GM12878 (cell line): Measurements from ENCODE around the gene ARHGEF11. TPM values are rescaled to one million over a fixed set of nuclear protein-coding genes. Genes with fewer than 3 reads are reported as not detected.

Source experiments
- BMI1 ChIP-seq: fragments of 450-650 bp; IDR thresholded peaks from 2 replicates; pipeline ENCODE4 v1.6.1; 2016; ENCODE audit warnings: mild to moderate bottlenecking, moderate library complexity, borderline replicate concordance
- BRCA1 ChIP-seq: IDR thresholded peaks from 2 replicates; pipeline ENCODE4 v1.6.1; 2011; ENCODE audit warnings: low read depth, low read length, improper control_type of control experiment
- E4F1 ChIP-seq: fragments of 450-650 bp; IDR thresholded peaks from 2 replicates; pipeline ENCODE4 v1.6.1; 2018; ENCODE audit warnings: borderline replicate concordance, mild to moderate bottlenecking; ENCODE audit not compliant: partially characterized antibody
- IKZF1 ChIP-seq: fragments of 450-650 bp; conservative IDR thresholded peaks from 2 replicates; pipeline ENCODE4 v1.6.1; 2017; ENCODE audit warnings: antibody characterized with exemption, mild to moderate bottlenecking
- MTA2 ChIP-seq: fragments of 450-650 bp; IDR thresholded peaks from 2 replicates; pipeline ENCODE4 v1.6.1; 2016; ENCODE audit warnings: low read depth, mild to moderate bottlenecking, moderate library complexity
- NR2F1 ChIP-seq: fragments of 450-650 bp; conservative IDR thresholded peaks from 2 replicates; pipeline ENCODE4 v1.6.1; 2017; ENCODE audit warnings: mild to moderate bottlenecking
- POLR2A ChIP-seq: IDR thresholded peaks from 2 replicates; pipeline ENCODE4 v1.6.1; 2011; ENCODE audit warnings: low read depth, mild to moderate bottlenecking, low read length
- SIX5 ChIP-seq: IDR thresholded peaks from 2 replicates; pipeline ENCODE4 v1.6.1; 2011; ENCODE audit warnings: mild to moderate bottlenecking, low read depth, low read length, moderate library complexity; ENCODE audit not compliant: severe bottlenecking
- ZBED1 ChIP-seq: IDR thresholded peaks from 2 replicates; pipeline ENCODE4 v1.6.1; 2016; ENCODE audit warnings: borderline replicate concordance
- ZNF384 ChIP-seq: IDR thresholded peaks from 2 replicates; pipeline ENCODE4 v1.6.1; 2012; ENCODE audit warnings: low read depth, mild to moderate bottlenecking, low read length, improper control_type of control experiment, borderline replicate concordance
- polyA plus RNA-seq, 11 experiments: library from polyadenylated mRNA; depleted of rRNA in 4 of 11; unstranded in 6 of 11; stranded (reverse) in 5 of 11; fragments of >200 nt; fragmentation: Nextera tagmentation in 4 of 11; fragmentation: Illumina TruSeq in 1 of 11; extraction: Ambion mirVana in 4 of 11; extraction: Trizol in 1 of 11; gene quantifications; 1 replicate in 1 of 11; 2 replicates in 10 of 11; pipeline versions ENCODE4 v1.2.1 to v1.2.3, GENCODE V29; 2011 to 2016; ENCODE audit warnings: inconsistent platforms in 2 of 11, missing spikeins in 2 of 11, low read depth in 1 of 11
- total RNA-seq, 4 experiments: library from RNA; depleted of rRNA in 3 of 4; stranded (reverse); fragments of >200 nt in 3 of 4; fragmentation: Illumina TruSeq in 1 of 4; extraction: Trizol in 1 of 4; gene quantifications; 2 replicates each; pipeline versions ENCODE4 v1.2.1 to v1.2.3, GENCODE V29; 2013 to 2021
- TF ChIP-seq, protein P1 (sequence below): fragments of 450-650 bp; IDR thresholded peaks from 2 replicates; pipeline ENCODE4 v1.6.1; 2017; ENCODE audit warnings: mild to moderate bottlenecking

ARHGEF11 gene
- total and polyA plus RNA-seq, 10 of the 15 experiments (the other 5 are each of a cell fraction or from before 2014, with no cell fraction given), result 0.05 to 12.7 (median 1.8) TPM

DNA sequence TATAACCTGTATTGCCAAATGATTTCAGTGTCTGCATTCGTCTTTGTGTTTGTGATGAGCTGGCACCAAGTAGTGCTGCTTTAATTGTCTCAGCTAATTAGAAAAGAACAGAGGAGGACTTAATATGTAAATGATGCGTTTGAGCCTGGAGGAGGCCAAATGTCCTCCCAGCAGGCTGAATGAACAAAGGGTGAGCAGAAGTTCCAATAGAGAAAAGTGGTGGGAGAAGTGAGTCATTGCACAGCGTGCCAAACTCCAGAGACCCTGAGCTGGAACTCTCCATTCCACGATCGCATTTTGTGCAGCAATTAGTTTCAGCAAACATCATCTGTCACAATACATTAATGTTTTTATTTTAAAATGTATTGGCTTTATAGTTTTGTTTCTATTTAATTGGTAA is 36.2 kb upstream of the ARHGEF11 start (continued):
- TF ChIP-seq E4F1 (no peak), IKZF1 (no peak), ZBED1 (no peak), MTA2 (no peak), SIX5 (no peak), BRCA1 (no peak), POLR2A (no peak), ZNF384 (no peak), NR2F1 (no peak), BMI1 (no peak)
- TF ChIP-seq, protein P1, sequence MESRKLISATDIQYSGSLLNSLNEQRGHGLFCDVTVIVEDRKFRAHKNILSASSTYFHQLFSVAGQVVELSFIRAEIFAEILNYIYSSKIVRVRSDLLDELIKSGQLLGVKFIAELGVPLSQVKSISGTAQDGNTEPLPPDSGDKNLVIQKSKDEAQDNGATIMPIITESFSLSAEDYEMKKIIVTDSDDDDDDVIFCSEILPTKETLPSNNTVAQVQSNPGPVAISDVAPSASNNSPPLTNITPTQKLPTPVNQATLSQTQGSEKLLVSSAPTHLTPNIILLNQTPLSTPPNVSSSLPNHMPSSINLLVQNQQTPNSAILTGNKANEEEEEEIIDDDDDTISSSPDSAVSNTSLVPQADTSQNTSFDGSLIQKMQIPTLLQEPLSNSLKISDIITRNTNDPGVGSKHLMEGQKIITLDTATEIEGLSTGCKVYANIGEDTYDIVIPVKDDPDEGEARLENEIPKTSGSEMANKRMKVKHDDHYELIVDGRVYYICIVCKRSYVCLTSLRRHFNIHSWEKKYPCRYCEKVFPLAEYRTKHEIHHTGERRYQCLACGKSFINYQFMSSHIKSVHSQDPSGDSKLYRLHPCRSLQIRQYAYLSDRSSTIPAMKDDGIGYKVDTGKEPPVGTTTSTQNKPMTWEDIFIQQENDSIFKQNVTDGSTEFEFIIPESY, result no peak
- TF ChIP-seq, all 136 proteins: peak for 0
